ENCODE measurements around the gene FASTKD2.

FASTKD2 gene

DNA sequence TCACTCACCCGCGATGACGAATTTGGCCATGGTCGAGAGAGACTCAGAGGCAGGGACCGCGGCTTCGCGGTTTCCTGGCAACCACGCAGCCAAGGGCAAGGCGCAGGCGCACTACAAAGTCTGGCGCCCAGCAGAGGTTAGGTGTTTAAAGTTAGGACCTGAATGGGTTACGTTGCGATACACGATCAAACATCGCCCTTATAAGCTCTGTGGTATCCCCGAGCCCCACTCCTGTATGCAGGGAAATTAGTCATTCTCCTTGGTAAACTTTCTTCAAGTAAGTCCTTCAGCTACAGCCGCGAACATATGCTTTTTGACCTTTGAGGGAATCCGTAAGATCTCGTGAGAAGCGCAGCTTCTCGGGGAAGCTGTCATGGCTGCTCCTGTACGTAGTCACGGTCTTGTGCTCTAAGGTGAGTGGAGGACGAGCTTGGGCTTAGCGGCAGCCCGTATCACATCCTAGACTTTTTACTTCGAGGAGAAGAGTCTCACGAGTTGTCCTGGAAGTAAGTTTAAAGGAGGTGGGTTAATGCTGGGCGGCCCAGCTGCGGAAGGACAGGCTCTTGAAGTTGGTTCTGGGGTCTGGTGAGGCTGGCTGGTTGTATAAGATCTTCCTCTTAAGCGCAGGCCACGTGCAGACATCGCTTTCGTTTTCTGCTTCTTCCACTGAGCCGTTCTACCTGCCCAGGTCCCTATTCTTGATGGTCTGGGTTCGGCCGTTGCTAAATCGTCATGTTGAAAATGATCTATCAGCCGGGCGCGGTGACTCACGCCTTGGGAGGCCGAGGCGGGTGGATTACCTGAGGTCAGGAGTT, at the start of gene FASTKD2, which contains the start of gene MDH1B:
Gene FASTKD2 (plus strand): TSS at position 365 of the 815 bp plus-strand sequence. CDS start 1,088 bp downstream, outside the sequence.
Gene MDH1B (minus strand): TSS at position 87 of the 815 bp plus-strand sequence. CDS start 57 bp downstream, at position 30.
- DNase-seq: peak; percentile 83 to 87

DNA sequence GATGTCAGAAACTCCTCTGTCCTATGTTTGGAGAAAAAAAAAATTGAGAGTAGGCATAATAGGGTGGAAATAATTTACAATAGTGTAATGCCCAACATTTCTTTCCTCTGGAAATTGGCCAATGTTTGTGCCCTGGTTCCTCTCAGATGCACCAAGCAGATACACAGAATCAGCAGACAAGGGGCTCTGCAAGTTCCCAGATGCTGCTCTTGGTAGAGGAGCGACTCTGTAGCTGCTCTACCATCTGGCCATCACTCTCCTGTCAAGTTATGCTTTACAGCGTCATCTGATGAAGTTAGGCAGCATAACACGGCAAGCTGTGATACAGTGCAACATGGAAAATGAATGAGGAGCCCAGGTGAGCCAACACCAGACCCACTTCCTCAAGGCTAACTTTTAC, 48.8 kb upstream of the FASTKD2 start:
- no peak for DNase-seq

DNA sequence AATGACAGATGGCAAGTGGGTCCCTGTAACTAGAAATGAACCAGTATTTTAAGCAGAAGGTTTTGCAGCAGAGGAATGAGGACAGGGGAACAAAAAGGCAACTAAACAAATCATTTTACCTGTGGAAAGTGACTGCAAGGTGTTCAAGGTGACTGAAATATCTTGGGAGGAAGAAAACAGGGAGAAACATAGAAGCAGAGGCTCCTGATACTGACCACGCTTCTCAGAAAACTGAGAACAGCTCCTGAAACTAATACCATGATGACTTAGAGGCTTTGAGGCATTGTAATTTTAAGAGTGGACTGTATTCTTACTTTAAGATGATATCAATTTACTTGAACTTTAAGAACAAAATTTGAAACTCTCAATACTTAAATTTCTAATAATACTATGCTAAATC, 47.1 kb upstream of the FASTKD2 start, which contains the start of gene DYTN:
Gene DYTN (minus strand): TSS at position 101 of the 400 bp plus-strand sequence. CDS start 117 bp downstream, outside the sequence.
- DNase-seq: no peak

DNA sequence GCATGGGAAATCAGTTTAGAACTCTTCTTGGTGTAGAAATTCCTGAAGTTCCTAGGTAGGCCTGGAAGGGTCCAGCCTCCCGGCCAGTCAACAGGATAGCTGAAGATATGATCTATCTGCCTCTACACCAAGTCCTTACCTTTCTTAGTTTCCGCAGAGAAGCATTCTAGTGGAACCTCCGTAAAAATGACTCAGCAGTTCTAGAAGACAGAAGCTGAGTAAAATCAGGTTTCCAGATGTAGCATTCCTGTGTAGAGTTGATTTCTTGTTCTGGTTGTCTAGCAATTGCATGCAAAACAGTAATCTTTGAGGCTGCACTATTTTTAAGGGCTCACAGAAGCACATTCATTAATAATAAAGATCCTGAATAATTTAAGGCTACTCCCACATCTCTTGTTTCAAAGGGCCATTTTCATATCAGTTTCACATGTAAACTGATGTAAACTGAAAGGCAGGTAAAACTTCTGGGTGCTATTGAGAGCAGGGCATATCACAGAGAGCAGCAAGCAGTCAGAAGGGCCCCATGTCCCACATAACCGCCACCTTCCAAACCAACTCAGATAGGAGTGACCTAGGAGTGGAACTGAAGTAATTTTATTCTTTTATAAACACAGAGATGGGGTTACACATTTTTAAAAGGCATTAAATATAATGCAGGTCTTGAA, 44.0 kb upstream of the FASTKD2 start:
- DNase-seq: no peak

DNA sequence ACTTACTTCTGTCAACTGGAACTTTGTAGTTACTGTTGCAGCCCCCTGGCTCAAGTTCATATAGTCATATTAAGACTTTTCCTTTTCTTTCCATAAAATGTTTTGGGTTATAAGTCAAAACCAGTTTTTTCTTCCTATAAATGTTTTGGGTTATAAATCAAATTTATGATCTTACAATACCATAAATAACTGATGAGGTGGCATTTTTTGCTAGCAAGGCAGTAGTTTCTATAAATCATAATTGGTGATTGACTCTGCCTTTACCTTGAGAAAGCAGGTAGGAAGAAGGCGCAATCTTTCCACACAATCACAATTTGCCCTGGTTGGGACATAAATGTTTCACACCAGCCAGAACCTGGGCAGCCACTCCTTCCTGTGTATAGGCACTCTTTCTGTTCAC, 42.1 kb upstream of the FASTKD2 start:
- DNase-seq: no peak

DNA sequence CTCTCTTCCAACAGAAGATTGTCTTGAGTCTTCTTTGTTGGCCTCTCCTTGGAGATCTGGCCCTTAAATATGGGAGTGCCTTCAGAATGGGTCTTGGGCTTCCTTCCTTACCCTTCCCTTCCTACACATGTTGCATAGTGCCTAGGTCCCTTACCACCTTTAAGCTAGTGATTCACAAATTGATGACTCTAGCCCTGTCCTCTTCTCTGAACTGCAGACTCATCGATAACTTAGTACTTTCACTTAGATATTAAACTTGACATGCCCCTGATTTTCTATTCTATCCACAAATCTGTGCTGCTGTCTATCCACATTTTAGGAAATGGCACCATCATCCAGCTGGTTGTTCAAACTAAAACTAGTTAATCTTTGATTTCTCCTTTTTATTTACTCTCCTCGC, 38.1 kb upstream of the FASTKD2 start:
- DNase-seq: no peak

DNA sequence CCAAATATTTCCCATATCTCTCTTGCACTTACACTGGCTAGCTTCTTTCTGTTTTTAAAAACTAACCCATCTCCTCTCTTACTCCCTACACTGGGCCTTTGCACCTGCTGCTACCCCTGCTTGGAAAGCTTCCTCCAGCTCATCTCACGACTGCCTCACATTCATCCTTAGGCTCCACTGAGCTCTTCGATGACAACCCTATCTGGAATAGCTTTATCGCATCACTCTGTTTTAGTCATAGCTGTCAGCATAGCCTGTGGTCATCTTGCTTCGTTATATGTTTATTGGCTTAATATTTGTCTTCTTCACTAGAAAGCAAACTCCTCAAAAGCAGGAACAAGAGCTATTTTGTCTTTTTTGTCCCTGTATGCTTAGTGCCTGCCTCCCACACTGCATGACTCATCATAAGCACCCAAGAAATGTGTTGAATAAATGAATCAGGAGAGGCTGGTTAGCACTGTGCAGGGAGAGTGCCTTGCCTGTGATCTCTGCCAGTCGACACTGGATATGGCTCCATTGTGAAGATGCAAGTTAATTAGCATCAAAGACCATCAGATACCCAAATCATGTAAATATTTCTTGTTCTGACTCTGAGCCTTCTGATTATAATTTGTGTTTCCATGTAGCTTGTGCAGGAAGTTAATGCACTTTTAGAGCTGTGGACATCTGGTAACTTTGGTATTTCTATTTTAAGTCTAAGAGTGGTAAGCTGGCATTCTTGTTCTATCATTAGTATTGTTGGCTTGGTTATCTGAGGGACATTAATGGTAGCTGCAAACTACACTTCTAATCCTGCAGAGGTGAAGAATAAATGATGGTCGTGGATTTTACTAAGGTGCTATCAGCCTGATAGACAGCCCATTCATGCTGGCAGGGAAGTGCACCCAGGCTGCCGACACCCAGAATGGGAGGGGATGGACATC, 36.9 kb upstream of the FASTKD2 start:
- no peak for DNase-seq

DNA sequence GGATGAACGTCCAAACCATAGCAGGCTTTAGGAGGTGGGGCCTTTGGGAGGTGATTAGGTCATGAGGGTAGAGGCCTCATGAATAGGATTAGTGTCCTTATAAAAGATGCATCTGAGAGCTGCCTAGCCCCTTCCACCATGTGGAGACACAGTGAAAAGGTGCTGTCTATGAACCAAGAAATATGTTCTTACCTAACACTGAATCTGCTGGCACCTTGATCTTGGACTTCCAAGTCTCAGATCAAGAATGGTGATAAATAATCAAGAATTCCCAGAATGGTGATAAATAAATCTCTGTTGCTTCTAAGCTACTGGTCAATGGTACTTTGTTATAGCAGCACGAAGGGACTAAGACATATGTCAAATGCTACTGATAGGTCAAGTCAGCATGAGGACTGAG, 32.1 kb upstream of the FASTKD2 start:
- no peak for DNase-seq

DNA sequence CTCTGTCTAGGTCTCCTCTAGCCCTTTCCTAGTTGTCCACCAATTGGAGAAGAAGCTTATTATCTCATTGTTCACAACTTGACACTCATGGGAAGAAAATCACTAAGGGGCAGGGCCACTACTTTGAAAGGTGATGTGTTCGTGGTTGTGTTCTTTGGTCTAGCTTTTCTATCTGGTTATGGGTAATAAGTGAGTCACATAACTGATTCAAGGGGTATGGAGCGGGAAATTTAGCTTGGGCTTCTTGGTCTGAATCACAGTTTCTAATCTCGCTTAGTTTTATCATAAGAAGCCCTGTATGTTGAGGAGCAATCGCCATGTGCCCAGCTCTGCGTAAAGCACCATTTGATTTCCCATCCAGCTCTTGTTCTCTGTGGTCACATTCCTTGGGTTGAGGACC, 28.5 kb upstream of the FASTKD2 start:
- DNase-seq: no peak

DNA sequence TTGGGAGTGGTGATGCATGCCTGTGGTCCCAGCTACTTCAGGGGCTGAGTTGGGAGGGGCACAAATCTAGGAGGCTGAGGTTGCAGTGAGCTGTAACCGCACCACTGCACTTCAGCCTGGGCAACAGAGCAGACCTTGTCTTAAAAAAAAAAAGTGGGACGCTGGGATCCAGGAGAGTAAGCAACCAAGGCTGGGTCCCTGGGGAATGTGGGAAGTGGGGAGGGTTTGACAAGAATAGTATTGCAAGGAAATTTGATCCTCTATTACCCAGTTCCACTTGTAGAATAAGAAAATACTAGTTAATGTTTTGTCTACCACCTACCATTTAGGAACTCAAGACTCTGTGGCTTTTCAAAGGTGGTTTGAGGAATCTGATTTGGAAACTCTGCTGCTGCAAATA, 26.1 kb upstream of the FASTKD2 start:
- DNase-seq: no peak

DNA sequence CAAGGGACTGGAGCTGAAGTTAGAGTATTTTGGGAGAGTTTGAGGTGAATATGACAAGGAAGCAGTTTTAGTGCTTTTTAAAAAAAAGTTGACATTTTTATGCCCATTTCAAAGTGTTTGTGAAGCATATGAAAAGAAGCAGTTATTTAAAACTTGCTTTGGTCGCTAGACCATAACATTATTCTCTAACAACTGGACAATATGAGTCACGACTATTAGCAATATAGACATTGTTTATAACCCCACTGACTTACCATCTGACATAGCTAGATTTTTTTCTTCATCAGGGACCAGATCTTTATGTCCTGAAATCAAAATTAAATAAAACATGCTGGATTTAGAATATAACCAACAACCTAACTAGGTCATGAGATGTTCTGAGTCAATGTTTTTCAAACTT, 24.6 kb upstream of the FASTKD2 start:
- DNase-seq: no peak

DNA sequence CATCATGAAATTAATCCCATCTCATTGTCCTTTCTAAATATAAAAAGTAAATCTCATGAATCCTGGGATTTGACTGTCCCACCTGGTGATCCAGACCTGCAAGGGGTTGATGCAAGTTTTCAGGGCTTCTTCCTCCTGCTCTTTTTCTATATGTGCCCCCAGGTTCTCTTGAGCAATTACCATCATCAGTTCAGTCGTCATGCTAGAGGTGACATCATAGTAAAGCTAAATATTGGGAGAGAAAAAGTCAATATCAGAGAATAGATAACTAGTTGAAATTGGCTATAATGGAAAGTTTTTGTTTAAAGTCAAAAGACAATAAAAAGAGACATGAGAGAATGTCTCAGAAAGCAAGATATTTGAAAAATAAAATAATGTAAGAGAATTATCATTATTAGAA, 8.6 kb upstream of the FASTKD2 start:
- no peak for DNase-seq

DNA sequence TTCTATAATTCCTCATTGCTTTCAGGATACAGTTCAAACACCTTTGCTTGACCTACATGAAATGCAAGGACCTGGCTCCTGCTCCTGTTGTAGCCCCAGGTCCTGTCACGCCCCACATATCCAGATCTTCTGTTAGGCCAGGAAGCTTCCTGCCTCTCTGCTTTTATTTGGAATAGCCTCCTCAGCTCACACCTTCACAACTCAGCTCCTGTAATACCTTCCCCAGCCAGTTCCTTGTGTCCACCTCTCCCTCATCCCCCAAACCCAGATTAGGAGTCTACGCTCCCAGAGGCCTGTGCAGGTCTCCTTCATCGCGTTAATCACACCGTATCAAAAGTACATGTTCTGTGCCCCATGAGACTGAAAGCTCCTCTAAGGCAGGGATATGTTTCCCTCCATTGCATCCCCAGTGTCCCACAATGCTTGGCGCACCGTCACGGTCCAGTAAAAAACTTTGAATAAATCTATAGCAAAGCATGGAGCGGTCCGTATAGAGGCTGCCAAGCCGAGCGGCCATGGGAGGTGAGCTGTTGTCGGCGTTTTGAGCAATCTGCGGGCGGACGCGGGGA, 649 bp upstream of the FASTKD2 start:
- no peak for DNase-seq

DNA sequence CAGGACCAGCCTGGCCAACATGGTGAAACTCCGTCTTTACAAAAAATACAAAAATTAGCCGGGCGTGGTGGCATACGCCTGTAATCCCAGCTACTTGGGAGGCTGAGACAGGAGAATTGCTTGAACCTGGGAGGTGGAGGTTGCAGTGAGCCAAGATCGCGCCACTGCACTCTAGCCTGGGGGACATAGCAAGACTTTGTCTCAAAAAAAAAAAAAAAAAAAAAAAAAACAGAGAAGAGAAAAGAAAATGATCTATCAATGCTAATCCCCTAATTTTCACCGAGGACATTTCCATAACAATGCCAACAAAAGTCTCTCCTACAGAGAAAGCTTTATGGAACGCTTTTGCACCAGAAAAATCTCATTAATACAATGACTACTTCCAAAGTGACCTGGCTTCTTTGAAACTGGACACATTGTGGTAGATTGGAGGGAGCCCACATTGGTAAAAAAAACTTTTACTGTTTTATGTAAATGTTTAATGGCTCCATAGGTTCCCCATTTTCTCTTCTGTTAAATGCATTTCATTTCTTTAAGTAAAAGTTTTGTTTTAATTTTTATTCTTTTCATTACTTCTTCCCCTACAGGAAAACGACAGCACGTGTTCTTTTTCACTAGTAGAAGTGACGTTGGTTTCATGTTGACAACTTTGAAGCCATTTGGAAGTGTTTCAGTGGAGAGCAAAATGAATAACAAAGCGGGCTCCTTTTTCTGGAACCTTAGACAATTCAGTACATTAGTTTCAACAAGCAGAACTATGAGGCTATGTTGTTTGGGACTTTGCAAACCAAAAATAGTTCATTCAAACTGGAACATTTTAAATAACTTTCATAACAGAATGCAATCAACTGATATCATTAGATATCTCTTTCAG, 888 bp downstream of the FASTKD2 start:
- no peak for DNase-seq

DNA sequence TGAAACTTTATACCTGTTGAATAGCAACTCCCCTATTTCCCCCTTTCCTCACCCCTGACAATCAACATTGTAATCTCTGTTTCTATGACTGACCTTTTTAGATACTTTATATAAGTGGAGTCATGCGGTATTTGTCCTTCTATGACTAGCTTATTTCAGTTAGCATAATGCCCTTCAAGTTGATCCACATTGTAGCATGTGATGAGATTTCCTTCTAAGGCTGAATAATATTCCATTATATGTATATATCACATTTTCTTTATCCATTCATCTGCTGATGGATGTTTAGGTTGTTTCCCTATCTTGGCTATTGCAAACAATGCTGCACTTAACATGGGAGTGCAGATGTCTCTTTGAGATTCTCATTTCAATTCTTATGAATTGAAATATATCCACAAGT, 9.5 kb downstream of the FASTKD2 start:
- no peak for DNase-seq

DNA sequence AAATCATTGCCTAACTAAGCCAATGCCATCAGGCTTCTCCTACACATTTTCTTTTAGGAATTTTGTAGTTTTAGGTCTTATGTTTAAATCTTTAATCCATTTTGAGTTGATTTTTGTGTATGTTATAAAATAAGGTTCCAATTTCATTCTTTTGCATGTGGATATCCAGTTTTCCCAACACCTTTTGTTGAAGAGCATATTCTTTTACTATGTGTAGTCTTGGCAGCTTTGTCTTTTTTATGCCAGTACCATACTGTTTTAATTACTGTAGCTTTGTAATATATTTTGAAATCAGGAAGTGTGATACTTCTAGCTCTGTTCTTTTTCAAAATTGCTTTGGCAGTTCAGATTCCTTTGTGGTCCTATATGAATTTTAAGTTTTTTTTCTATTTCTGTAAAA, 11.0 kb downstream of the FASTKD2 start:
- DNase-seq: no peak

DNA sequence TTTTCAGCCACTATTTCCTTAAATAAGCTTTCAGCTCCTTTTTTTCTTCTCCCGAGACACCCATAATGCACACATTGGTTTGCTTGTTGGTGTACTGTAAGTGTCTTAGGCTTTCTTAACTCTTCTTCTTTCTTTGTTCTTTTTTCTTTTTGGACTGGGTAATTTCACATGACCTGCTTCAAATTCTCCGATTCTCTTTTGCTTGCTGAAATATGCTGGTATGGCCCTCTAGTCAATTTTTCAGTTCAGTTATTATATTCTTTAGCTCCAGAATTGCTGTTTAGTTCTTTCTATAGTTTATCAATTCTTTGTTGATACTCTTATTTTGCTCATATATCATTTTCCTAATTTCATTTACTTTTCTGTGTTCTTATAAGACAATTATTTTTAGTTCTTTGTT, 15.3 kb downstream of the FASTKD2 start:
- no peak for DNase-seq

DNA sequence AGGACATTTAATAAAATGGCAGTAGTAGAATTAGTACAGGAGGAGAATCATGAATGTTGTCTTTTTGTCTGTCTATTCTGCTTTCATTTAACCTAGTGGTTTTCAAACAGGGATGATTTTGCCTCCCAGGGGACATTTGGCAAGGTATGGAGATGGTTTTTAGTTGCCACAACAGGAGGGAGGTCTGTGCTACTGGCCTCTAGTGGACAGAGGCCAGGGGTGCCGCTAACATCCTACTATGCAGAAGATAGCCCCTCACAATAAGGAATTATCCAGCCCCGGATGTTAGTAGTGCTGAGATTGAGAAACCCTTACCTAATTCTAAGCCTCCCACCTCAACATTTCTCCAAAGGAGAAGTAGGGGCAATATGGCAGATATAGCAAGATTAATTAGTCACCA, 18.3 kb downstream of the FASTKD2 start:
- no peak for DNase-seq

DNA sequence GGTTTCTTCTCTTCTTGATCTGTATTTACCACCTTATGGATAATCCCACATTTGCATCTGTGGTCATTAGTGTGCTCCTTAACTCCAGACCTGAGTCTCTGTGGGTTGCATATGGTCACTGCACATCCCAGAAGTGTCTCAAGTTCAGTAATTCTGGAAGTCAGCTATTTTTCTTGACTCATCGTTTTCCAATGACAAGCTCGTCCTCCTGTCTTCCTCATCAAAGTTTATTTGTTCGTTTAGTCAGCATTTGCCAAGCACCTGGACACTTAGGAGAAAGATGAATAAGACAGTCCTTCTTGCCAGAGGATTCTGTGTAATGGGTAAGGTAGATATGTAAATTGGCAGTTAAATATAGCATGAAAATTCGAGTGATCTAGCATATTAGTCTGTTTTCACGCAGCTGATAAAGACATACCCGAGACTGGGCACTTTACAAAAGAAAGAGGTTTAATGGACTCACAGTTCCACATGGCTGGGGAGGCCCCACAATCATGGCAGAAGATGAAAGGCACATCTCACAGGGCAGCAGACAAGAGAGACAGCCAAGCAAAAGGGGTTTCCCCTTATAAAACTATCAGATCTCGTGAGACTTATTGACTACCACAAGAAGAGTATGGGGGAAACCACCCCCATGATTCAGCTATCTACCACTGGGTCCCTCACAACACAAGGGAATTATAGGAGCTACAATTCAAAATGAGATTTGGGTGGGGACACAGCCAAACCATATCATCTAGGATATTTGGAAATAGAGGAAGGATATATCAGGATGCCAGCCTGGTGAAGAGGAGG, 19.4 kb downstream of the FASTKD2 start:
- no peak for DNase-seq

DNA sequence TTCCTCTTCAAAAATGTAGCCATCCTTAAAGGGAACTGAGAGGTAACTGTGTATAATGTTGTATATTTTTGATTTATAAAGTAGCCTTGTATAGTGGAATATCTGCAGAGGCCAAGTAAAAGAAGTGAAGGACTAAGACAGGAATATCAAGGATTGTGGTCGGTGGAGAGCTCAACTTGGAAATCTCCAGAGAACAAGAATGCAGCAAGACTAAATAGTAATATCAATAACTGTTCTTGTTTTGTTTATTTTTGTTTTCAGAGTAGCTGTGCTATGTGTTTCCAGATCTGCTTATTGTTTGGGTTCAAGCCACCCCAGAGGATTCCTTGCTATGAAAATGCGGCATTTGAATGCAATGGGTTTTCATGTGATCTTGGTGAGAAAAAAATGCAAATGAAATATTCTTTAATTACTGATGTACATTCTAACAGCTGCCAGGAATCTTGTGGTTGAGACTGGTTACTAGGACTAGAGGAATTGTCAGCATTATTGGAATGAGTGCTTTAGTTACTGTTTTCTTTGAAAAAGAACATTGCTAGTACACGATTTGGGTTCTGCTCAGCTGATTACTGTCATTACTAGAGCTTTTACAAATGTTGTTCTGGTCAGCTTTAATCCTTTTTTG, 25.0 kb downstream of the FASTKD2 start:
- DNase-seq: no peak

All from bone marrow (tissue), 2 donors.